ENCODE measurements around the gene TRIM23. TPM values are rescaled to one million over a fixed set of nuclear protein-coding genes. Genes with fewer than 3 reads are reported as not detected.

TRIM23 gene
- total and polyA plus RNA-seq, 7 experiments from 2014 or later, result 10.3 to 27.9 (median 16.5) TPM

GRCh38 chr5:65588694-65589093 lies 35.4 kb downstream of the TRIM23 start:
- ChIA-PET POLR2A (no interaction called here), CTCF (no interaction called here)
- H3K27me3 Mint-ChIP-seq, result no peaks in the 10 kb centered on the region
- H3K27ac Mint-ChIP-seq, result no peak overlapping the region
- peaks cover 13 to 33% (median 19%) of the 10 kb centered on the region in 5 donors for H3K36me3 Mint-ChIP-seq
- H3K9me3 Mint-ChIP-seq, result no peaks in the 10 kb centered on the region
- peaks cover 0 to 6% (median 0%) of the 10 kb centered on the region in 7 donors for H3K4me1 Mint-ChIP-seq
- H3K4me1 ChIP-seq (ENCODE audit: control insufficient read depth in 2 of 2, insufficient read depth in 2 of 2, low read length in 2 of 2), result no peaks in the 10 kb centered on the region
- H3K27me3 ChIP-seq (ENCODE audit: control insufficient read depth in 2 of 2, insufficient read depth in 2 of 2, low read length in 2 of 2), result no peaks in the 10 kb centered on the region
- no peak overlapping the region for H3K4me3 ChIP-seq (ENCODE audit: low read length)
- H3K9me3 ChIP-seq (ENCODE audit: control insufficient read depth in 2 of 3, low read length in 3 of 3), result no peaks in the 10 kb centered on the region
- no peak overlapping the region for H3K27ac ChIP-seq (ENCODE audit: low read depth, low read length)
- intact Hi-C loops (cut with micrococcal nuclease), result loop anchor here in 1 of 2 donors (1.0 kb wide), 1 partner anchor 777 kb away; no protein-coding TSS in a partner anchor
- ATAC-seq (no peak), DNase-seq (peak in 1 of 9 donors; percentile 5)
- H3K4me3 Mint-ChIP-seq, result no peak overlapping the region
- H3K36me3 ChIP-seq (ENCODE audit: control insufficient read depth in 2 of 3, insufficient read depth in 3 of 3, low read length in 3 of 3), result peaks cover 12 to 56% (median 46%) of the 10 kb centered on the region in 3 experiments

GRCh38 chr5:65577141-65577540 lies 47.0 kb downstream of the TRIM23 start:
- Histone ChIP-seq H3K4me3 (ENCODE audit: low read length) (no peak overlapping the region), H3K9me3 (ENCODE audit: control insufficient read depth in 2 of 3, low read length in 3 of 3) (no peaks in the 10 kb centered on the region), H3K27me3 (ENCODE audit: control insufficient read depth in 2 of 2, insufficient read depth in 2 of 2, low read length in 2 of 2) (no peaks in the 10 kb centered on the region), H3K36me3 (ENCODE audit: control insufficient read depth in 2 of 3, insufficient read depth in 3 of 3, low read length in 3 of 3) (peaks cover 15 to 59% (median 18%) of the 10 kb centered on the region in 3 experiments), H3K4me1 (ENCODE audit: control insufficient read depth in 2 of 2, insufficient read depth in 2 of 2, low read length in 2 of 2) (peaks cover 0 to 3% of the 10 kb centered on the region in 2 donors), H3K27ac (ENCODE audit: low read depth, low read length) (no peak overlapping the region)
- Mint-ChIP-seq H3K27me3 (no peaks in the 10 kb centered on the region), H3K4me3 (no peak overlapping the region), H3K4me1 (peaks cover 15 to 50% (median 44%) of the 10 kb centered on the region in 7 donors), H3K27ac (peak overlapping the region in 6 of 9 donors; percentile 7 to 79 (median 39)), H3K9me3 (no peaks in the 10 kb centered on the region), H3K36me3 (peaks cover 19 to 57% (median 28%) of the 10 kb centered on the region in 5 donors)
- ATAC-seq (no peak), DNase-seq (no peak)
- intact Hi-C loops (cut with micrococcal nuclease), result no loop called here
- CTCF ChIA-PET, result no interaction called here
- POLR2A ChIA-PET, result interaction anchor here (1.6 kb wide), 1 partner anchor 14 kb away, joined by 6 read pairs; the partner anchor contains the start of genes CENPK and PPWD1

- Histone ChIP-seq H3K27me3 (ENCODE audit: control insufficient read depth in 2 of 2, insufficient read depth in 2 of 2, low read length in 2 of 2) (no peaks in the 10 kb centered on the region), H3K4me3 (ENCODE audit: low read length) (no peak overlapping the region), H3K9me3 (ENCODE audit: control insufficient read depth in 2 of 3, low read length in 3 of 3) (no peaks in the 10 kb centered on the region), H3K4me1 (ENCODE audit: control insufficient read depth in 2 of 2, insufficient read depth in 2 of 2, low read length in 2 of 2) (peaks cover 0 to 6% of the 10 kb centered on the region in 2 donors), H3K27ac (ENCODE audit: low read depth, low read length) (no peak overlapping the region), H3K36me3 (ENCODE audit: control insufficient read depth in 2 of 3, insufficient read depth in 3 of 3, low read length in 3 of 3) (peaks cover 5 to 38% (median 15%) of the 10 kb centered on the region in 3 experiments)
- intact Hi-C loops (cut with micrococcal nuclease), result loop anchor here in 1 of 2 donors (2.0 kb wide), 1 partner anchor 14 kb away; no protein-coding TSS in a partner anchor
- peaks cover 8 to 38% (median 20%) of the 10 kb centered on the region in 5 donors for H3K36me3 Mint-ChIP-seq
- ChIA-PET CTCF (no interaction called here), POLR2A (interaction anchor here (1.9 kb wide), 1 partner anchor 53 kb away, joined by 6 read pairs; the partner anchor contains the start of gene TRIM23)
- DNase-seq, result no peak
- ATAC-seq, result no peak
- peaks cover 21 to 78% (median 63%) of the 10 kb centered on the region in 7 donors for H3K4me1 Mint-ChIP-seq
- H3K4me3 Mint-ChIP-seq, result no peak overlapping the region
- no peaks in the 10 kb centered on the region for H3K9me3 Mint-ChIP-seq
- no peak overlapping the region for H3K27ac Mint-ChIP-seq
- no peaks in the 10 kb centered on the region for H3K27me3 Mint-ChIP-seq
Measured at GRCh38 chr5:65570598-65571226, 53.4 kb downstream of the TRIM23 start.

GRCh38 chr5:65566505-65566904 lies 57.6 kb downstream of the TRIM23 start:
- peaks cover 0 to 2% (median 0%) of the 10 kb centered on the region in 11 donors for H3K9me3 Mint-ChIP-seq
- ATAC-seq (no peak), DNase-seq (no peak)
- H3K4me3 Mint-ChIP-seq, result peak overlapping the region in 5 of 10 donors; percentile 5 to 56 (median 28)
- Histone ChIP-seq H3K4me3 (ENCODE audit: low read length) (no peak overlapping the region), H3K36me3 (ENCODE audit: control insufficient read depth in 2 of 3, insufficient read depth in 3 of 3, low read length in 3 of 3) (peaks cover 0 to 11% (median 6%) of the 10 kb centered on the region in 3 experiments), H3K9me3 (ENCODE audit: control insufficient read depth in 2 of 3, low read length in 3 of 3) (no peaks in the 10 kb centered on the region), H3K27me3 (ENCODE audit: control insufficient read depth in 2 of 2, insufficient read depth in 2 of 2, low read length in 2 of 2) (no peaks in the 10 kb centered on the region), H3K27ac (ENCODE audit: low read depth, low read length) (no peak overlapping the region), H3K4me1 (ENCODE audit: control insufficient read depth in 2 of 2, insufficient read depth in 2 of 2, low read length in 2 of 2) (peaks cover 21% of the 10 kb centered on the region in 2 donors)
- ChIA-PET POLR2A (interaction anchor here (1.1 kb wide), 1 partner anchor 11 kb away, joined by 5 read pairs; no protein-coding TSS in a partner anchor), CTCF (no interaction called here)
- intact Hi-C loops (cut with micrococcal nuclease), result loop anchor here in 1 of 2 donors (10.0 kb wide), 1 partner anchor 1598 kb away; no protein-coding TSS in a partner anchor
- no peaks in the 10 kb centered on the region for H3K27me3 Mint-ChIP-seq
- peak overlapping the region in 3 of 9 donors; percentile 17 to 56 (median 40) for H3K27ac Mint-ChIP-seq
- H3K4me1 Mint-ChIP-seq, result peaks cover 29 to 86% (median 73%) of the 10 kb centered on the region in 7 donors
- H3K36me3 Mint-ChIP-seq, result peaks cover 0 to 13% (median 8%) of the 10 kb centered on the region in 5 donors

GRCh38 chr5:65563777-65564176 lies 60.4 kb downstream of the TRIM23 start:
- no peaks in the 10 kb centered on the region for H3K27me3 Mint-ChIP-seq
- H3K9me3 Mint-ChIP-seq, result peaks cover 0 to 2% (median 0%) of the 10 kb centered on the region in 11 donors
- H3K9me3 ChIP-seq (ENCODE audit: control insufficient read depth in 2 of 3, low read length in 3 of 3), result no peaks in the 10 kb centered on the region
- peaks cover 26 to 30% of the 10 kb centered on the region in 2 donors for H3K4me1 ChIP-seq (ENCODE audit: control insufficient read depth in 2 of 2, insufficient read depth in 2 of 2, low read length in 2 of 2)
- H3K4me3 Mint-ChIP-seq, result peak overlapping the region; percentile 92 to 99 (median 96)
- POLR2A ChIA-PET, result interaction anchor here (0.8 to 3.7 kb wide), 12 partner anchors 8 to 796 kb away, joined by 3 to 22 read pairs (median 6); partner anchors contain the start of genes CWC27, ERBIN, NLN and SGTB
- H3K27ac Mint-ChIP-seq, result peak overlapping the region; percentile 97 to 100 (median 98)
- H3K36me3 ChIP-seq (ENCODE audit: control insufficient read depth in 2 of 3, insufficient read depth in 3 of 3, low read length in 3 of 3), result no peaks in the 10 kb centered on the region
- ATAC-seq, result no peak
- no peaks in the 10 kb centered on the region for H3K27me3 ChIP-seq (ENCODE audit: control insufficient read depth in 2 of 2, insufficient read depth in 2 of 2, low read length in 2 of 2)
- DNase-seq, result peak in 2 of 9 donors; percentile 13 to 14
- CTCF ChIA-PET, result no interaction called here
- peak overlapping the region; percentile 93 for H3K4me3 ChIP-seq (ENCODE audit: low read length)
- peak overlapping the region; percentile 93 for H3K27ac ChIP-seq (ENCODE audit: low read depth, low read length)
- peaks cover 0 to 15% (median 9%) of the 10 kb centered on the region in 5 donors for H3K36me3 Mint-ChIP-seq
- intact Hi-C loops (cut with micrococcal nuclease), result loop anchor here (1.0 to 10.0 kb wide), 14 partner anchors 61 to 1601 kb away; partner anchors contain the start of genes CWC27 (in 2 of the 2), ERBIN (in 2 of the 2), SREK1 (in 2 of the 2) and SREK1IP1 (in 2 of the 2)
- peaks cover 24 to 77% (median 66%) of the 10 kb centered on the region in 7 donors for H3K4me1 Mint-ChIP-seq

Data from naive thymus-derived CD4-positive, alpha-beta T cell (primary cell).